Fibroblast of mammary gland (primary cell): Measurements from ENCODE around the gene CREB5.

Source experiments
- DNase-seq: peaks from one replicate; pipeline ENCODE4 v3.0.0-alpha.2; 2010; ENCODE audit warnings: low read depth
- H3K4me3 ChIP-seq: 2 replicates; pipeline ENCODE4 v1.5.1; 2011; ENCODE audit warnings: low read depth, mild to moderate bottlenecking, low read length, moderate library complexity; ENCODE audit not compliant: control insufficient read depth
- TF ChIP-seq, protein P1 (sequence below): conservative IDR thresholded peaks from 2 replicates; pipeline ENCODE4 v1.5.1; 2011; ENCODE audit warnings: low read depth, low read length, inconsistent platforms; ENCODE audit not compliant: control insufficient read depth, insufficient read depth

The CREB5 gene

DNA sequence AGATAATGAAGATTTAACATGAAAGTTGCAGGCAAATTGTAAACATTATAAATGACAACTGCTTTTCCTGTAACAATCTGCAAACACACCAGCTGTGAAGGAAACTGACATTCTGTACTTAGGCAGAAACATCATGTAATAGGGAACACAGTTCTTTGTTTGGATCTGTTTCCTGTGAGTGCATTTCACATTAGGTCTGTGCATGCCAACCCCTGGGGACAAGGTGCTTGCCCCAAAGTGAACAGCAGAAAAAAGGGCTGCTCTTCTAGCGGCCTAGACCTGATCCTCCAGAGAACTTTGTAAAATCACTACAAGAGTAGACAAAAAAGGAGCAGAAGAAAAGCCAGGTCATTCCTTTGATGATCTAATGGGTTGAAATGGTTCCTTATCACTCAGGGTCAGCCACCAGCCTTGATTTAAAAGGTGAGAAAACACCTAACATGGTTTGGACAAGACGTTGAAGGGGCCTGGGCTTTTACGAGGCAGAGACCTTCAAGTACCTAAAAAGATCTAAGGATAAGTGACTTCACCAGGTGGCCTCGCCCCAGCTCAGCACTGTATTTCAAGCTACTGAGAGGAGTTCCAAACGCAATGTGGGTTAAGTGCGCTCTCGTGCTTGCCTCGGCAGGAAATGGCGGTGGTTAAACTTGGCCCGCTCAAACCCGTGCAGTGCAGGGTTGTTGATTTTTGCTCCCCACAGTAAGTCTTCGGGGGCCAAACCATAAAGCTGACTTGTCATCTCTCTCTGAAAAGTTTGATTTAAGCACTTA is 249.7 kb downstream of the CREB5 start:
- TF ChIP-seq, protein P1, sequence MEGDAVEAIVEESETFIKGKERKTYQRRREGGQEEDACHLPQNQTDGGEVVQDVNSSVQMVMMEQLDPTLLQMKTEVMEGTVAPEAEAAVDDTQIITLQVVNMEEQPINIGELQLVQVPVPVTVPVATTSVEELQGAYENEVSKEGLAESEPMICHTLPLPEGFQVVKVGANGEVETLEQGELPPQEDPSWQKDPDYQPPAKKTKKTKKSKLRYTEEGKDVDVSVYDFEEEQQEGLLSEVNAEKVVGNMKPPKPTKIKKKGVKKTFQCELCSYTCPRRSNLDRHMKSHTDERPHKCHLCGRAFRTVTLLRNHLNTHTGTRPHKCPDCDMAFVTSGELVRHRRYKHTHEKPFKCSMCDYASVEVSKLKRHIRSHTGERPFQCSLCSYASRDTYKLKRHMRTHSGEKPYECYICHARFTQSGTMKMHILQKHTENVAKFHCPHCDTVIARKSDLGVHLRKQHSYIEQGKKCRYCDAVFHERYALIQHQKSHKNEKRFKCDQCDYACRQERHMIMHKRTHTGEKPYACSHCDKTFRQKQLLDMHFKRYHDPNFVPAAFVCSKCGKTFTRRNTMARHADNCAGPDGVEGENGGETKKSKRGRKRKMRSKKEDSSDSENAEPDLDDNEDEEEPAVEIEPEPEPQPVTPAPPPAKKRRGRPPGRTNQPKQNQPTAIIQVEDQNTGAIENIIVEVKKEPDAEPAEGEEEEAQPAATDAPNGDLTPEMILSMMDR, result no peak
- H3K4me3 ChIP-seq, result no peak overlapping the region
- no peak for DNase-seq

DNA sequence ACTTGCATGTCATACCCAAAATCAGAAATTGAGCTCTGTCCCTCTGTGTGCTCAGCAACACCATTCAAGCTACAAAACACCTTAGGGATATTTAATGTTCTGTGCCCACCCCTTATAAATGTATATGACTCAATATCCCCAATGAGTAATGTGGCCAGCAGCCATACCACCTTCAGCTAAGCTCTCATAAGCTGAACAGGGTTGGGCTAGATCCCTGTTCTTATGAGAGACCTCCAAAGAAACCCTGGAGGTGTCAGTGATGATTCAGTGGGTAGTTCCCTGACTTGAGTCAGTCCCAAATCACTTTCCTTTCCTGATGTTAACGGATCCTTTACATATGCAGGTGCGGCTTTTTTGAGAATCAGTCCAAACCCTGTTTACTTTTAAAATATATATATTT is 253.8 kb downstream of the CREB5 start:
- DNase-seq, result peak; percentile 83
- H3K4me3 ChIP-seq, result no peak overlapping the region
- TF ChIP-seq, protein P1, result no peak

DNA sequence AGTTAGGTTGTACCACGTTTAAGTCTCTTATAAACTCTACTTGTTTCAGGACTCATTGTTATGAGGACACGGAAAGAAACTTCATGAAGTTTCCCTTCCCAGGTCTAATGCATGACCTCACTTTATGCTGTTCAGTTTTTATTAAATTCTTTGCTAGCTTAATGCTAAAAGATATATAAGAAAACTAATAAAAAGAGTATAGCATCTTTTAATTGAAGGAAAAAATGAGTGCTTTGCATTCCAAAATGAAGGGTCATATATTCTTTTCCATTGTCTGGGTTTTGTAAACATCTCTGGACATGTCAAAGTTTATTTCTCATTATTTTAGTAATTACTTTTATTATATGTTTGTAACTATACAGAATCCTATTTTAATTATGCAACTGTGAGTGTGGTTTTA is 255.8 kb downstream of the CREB5 start:
- TF ChIP-seq, protein P1, result no peak
- H3K4me3 ChIP-seq, result no peak overlapping the region
- DNase-seq, result no peak

DNA sequence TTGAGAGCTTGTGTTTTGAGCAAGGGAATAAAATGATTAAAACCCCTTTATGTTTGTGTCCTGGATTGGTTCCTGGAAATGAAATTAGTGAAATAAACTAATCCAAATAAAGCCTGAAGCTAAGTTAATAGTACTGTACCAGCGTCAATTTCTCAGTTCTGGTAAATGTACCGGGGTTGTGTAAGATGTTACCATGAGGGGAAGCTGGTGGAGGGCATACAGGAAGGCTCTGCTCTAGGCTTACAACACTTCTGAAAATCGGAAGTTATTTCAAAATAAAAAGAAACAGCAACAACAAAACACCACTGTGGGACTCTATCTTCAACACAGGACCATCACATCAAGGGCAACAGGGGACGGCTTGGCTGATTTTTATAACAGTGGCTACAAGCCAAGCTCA is 257.0 kb downstream of the CREB5 start:
- DNase-seq, result no peak
- no peak overlapping the region for H3K4me3 ChIP-seq
- TF ChIP-seq, protein P1, result no peak

DNA sequence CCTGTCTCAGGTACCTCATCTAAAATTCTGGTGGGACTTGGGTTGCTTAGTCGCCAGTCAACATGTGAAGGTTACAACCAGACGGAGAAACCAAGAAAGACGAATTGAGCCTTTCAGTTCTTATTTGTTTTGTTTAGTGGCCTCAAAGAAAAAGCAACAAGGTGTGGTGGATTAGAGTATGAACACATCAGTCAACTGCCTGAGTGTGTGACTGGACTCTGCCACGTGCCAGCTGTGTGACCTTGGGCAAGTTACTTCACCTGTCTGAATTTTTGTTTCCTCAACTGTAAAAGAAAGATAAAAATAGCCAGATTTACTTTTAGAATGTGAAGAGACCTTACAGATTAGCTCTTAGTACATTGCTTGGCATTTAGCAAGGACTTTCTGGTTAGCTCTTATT is 259.2 kb downstream of the CREB5 start:
- DNase-seq, result no peak
- H3K4me3 ChIP-seq, result no peak overlapping the region
- TF ChIP-seq, protein P1, result no peak

DNA sequence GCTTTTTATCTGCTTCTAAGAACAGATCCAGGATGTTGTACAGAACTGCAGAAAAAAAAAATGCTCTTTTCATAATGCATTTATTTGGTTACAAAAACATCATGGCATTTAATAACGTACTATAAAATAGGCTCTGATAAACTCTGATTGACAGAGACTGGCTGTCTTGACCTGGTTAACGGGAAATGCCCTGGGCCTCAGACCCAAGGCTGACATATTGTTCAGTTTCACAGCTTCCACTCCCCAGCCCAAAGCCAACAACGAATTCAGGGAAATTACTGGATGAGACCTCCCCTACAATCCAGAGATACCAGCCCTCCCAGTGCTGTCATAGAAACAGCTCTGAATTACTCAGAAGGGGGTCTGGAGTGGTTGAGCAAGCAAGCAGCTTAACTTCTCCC is 260.1 kb downstream of the CREB5 start:
- no peak for DNase-seq
- TF ChIP-seq, protein P1, result no peak
- H3K4me3 ChIP-seq, result no peak overlapping the region

DNA sequence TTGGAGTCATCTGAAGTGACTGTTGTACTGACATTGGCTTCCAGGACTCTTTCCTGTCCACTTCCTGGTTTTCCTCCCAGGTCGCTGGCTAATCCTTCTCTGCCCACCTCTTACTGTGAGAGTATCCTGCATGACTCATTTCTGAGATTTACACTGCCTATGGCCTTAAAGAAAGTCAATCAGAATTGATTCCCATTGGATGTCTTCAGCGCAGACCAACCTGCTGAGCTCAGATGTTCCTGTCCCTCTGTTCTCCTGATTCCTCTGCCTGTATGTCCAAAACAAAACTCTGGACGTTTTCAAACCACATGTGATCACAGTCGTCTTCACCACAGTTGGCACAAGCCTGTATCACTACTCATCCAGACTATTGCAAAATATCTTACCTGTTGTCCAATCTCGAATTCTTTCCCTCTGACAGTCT is 262.1 kb downstream of the CREB5 start:
- DNase-seq, result peak; percentile 25
- no peak overlapping the region for H3K4me3 ChIP-seq
- TF ChIP-seq, protein P1, result no peak
